K562 (cell line): ENCODE results near the gene RPL22. TPM values are rescaled to one million over a fixed set of nuclear protein-coding genes. Genes with fewer than 3 reads are reported as not detected.

Source experiments
- ATAC-seq: fragments of 200-7000 bp; cut with Tn5 transposase; 3 replicates; pipeline ENCODE4 v1.9.1; 2020; ENCODE audit warnings: moderate library complexity
- BruUV-seq: library from RNA; stranded (reverse); fragments of 400-500 nt; replicated peaks from 2 replicates; lab custom pipeline; 2021; lab: Mats Ljungman, UMichigan
- CTCF ChIA-PET: fragments of 300-600 bp; formaldehyde crosslinking; extraction: SDS; loops from one replicate; lab custom pipeline; 2021; ENCODE audit warnings: low intra/inter-chr PET ratio; lab: Yijun Ruan, JAX
- POLR2A ChIA-PET: fragments of 300-600, 350-650 bp; sonication (Branson Sonifier 250); formaldehyde crosslinking; extraction: SDS; loops from one replicate; lab custom pipeline; 2021; ENCODE audit warnings: antibody characterized with exemption, inconsistent platforms; lab: Yijun Ruan, JAX
- DNase-seq, 4 experiments: peaks; one replicate each; pipeline versions ENCODE4 v3.0.0 to v3.0.0-alpha.2; 2011 to 2018; ENCODE audit warnings: low spot score in 3 of 4, mixed read lengths in 3 of 4; ENCODE audit errors: extremely low read depth in 1 of 4
- FAIRE-seq: peaks from 2 replicates; lab custom pipeline; 2011; peaks lifted over from hg19 to GRCh38; lab: Jason Lieb, UNC
- H2AFZ ChIP-seq: 2 replicates; pipeline ENCODE4 v1.6.0; 2011; ENCODE audit warnings: low read depth, low read length, control low read depth, inconsistent platforms
- H3K27ac ChIP-seq: fragments of 200-600 bp; 3 replicates; pipeline ENCODE4 v1.8.0; 2011; ENCODE audit warnings: low read depth, mild to moderate bottlenecking, control low read depth, inconsistent platforms, low read length, moderate library complexity, mixed read lengths; ENCODE audit errors: extremely low read depth
- H3K27me3 ChIP-seq, 2 experiments: fragments of 300-600 bp in 1 of 2; 2 replicates in 1 of 2; 3 replicates in 1 of 2; pipeline versions ENCODE4 v1.6.0 to v1.8.0; 2011; ENCODE audit warnings: inconsistent platforms in 2 of 2, low read length in 2 of 2, mild to moderate bottlenecking in 1 of 2, mixed read lengths in 1 of 2, moderate library complexity in 1 of 2; ENCODE audit not compliant: control insufficient read depth in 2 of 2, insufficient read depth in 2 of 2
- H3K36me3 ChIP-seq: fragments of 300-600 bp; 3 replicates; pipeline ENCODE4 v1.8.0; 2011; ENCODE audit warnings: mild to moderate bottlenecking, low read length, inconsistent platforms; ENCODE audit not compliant: control insufficient read depth, insufficient read depth
- H3K4me1 ChIP-seq, 2 experiments: fragments of 200-600 bp in 1 of 2; replicated peaks in 1 of 2; 2 replicates in 1 of 2; 3 replicates in 1 of 2; pipeline versions ENCODE4 v1.5.1 to v1.8.0; 2011; ENCODE audit warnings: inconsistent platforms in 2 of 2, low read length in 2 of 2, mild to moderate bottlenecking in 1 of 2, mixed read lengths in 1 of 2, moderate library complexity in 1 of 2; ENCODE audit not compliant: control insufficient read depth in 2 of 2, insufficient read depth in 2 of 2
- H3K4me2 ChIP-seq: 2 replicates; pipeline ENCODE4 v1.6.1; 2011; ENCODE audit warnings: low read length, control low read depth, inconsistent platforms, mixed read lengths; ENCODE audit not compliant: insufficient read depth
- H3K4me3 ChIP-seq: fragments of 200-600 bp; sonication (generic), shearing (Covaris generic); 2 replicates; pipeline ENCODE4 v1.5.1; 2016; ENCODE audit warnings: control low read depth, inconsistent platforms
- H3K79me2 ChIP-seq: fragments of 200-600 bp; 3 replicates; pipeline ENCODE4 v1.8.0; 2011; ENCODE audit warnings: low read length, inconsistent platforms; ENCODE audit not compliant: control insufficient read depth, insufficient read depth
- H3K9ac ChIP-seq, 2 experiments: 2 replicates each; pipeline versions ENCODE4 v1.6.0 to v1.6.1; 2011; ENCODE audit warnings: low read depth in 2 of 2, low read length in 2 of 2, control low read depth in 1 of 2, inconsistent platforms in 1 of 2, mild to moderate bottlenecking in 1 of 2, mixed read lengths in 1 of 2; ENCODE audit not compliant: insufficient read depth in 1 of 2
- H3K9me1 ChIP-seq: one replicate; pipeline ENCODE4 v1.6.0; 2011; ENCODE audit warnings: inconsistent platforms, mild to moderate bottlenecking, low read length, moderate library complexity; ENCODE audit not compliant: control insufficient read depth, insufficient read depth
- H3K9me3 ChIP-seq: replicated peaks from 2 replicates; pipeline ENCODE4 v1.5.1; 2011; ENCODE audit warnings: low read depth, low read length, inconsistent platforms; ENCODE audit not compliant: control insufficient read depth, insufficient read depth
- H4K20me1 ChIP-seq: replicated peaks from 2 replicates; pipeline ENCODE4 v1.6.1; 2011; ENCODE audit warnings: low read length, inconsistent platforms, mixed read lengths; ENCODE audit not compliant: control insufficient read depth, insufficient read depth
- ATF2 ChIP-seq: sonication (generic); formaldehyde crosslinking; IDR thresholded peaks from 2 replicates; pipeline ENCODE4 v1.8.1; 2022; ENCODE audit warnings: missing genetic modification reagents
- HNRNPH1 ChIP-seq: fragments of 200-400 bp; formaldehyde crosslinking; optimal IDR thresholded peaks from 2 replicates; pipeline ENCODE3; 2017; ENCODE audit warnings: low read depth, mild to moderate bottlenecking, low read length, moderate library complexity
- MYNN ChIP-seq, 2 experiments: sonication (generic); formaldehyde crosslinking in 1 of 2; IDR thresholded peaks; 2 replicates each; pipeline versions ENCODE4 v1.5.0 to v1.6.1; 2016 to 2020; ENCODE audit warnings: antibody characterized with exemption in 1 of 2, missing genetic modification reagents in 1 of 2
- NFE2L1 ChIP-seq: fragments of 450-650 bp; IDR thresholded peaks from 2 replicates; pipeline ENCODE4 v1.6.1; 2016; ENCODE audit warnings: missing genetic modification characterization, low read depth, mild to moderate bottlenecking, missing compliant biosample characterization, moderate library complexity, borderline replicate concordance
- NONO ChIP-seq, 2 experiments: fragments of 200-400 bp in 1 of 2; fragments of 450-650 bp in 1 of 2; formaldehyde crosslinking in 1 of 2; IDR thresholded peaks; 2 replicates each; pipeline ENCODE4 v1.6.1; 2017; ENCODE audit warnings: low read depth in 2 of 2, mild to moderate bottlenecking in 2 of 2, moderate library complexity in 2 of 2, low read length in 1 of 2
- RUNX1 ChIP-seq: sonication (generic); IDR thresholded peaks from 2 replicates; pipeline ENCODE4 v1.6.1; 2016; ENCODE audit warnings: antibody characterized with exemption, low read depth
- ZNF277 ChIP-seq: fragments of 250-450 bp; sonication (Bioruptor Pico); IDR thresholded peaks from 2 replicates; pipeline ENCODE4 v1.8.0; 2022; ENCODE audit warnings: inconsistent platforms, mild to moderate bottlenecking, moderate library complexity, borderline replicate concordance
- ZNF280B ChIP-seq: fragments of 250-450 bp; sonication (Bioruptor Pico); IDR thresholded peaks from 2 replicates; pipeline ENCODE4 v1.5.1; 2021; ENCODE audit warnings: mild to moderate bottlenecking
- ZNF561 ChIP-seq: fragments of 450-650 bp; formaldehyde crosslinking; conservative IDR thresholded peaks from 2 replicates; pipeline ENCODE4 v1.4.0; 2020; ENCODE audit warnings: mild to moderate bottlenecking, moderate library complexity
- WGBS: fragments of 100-300 bp; shearing (Covaris generic); methylation state at CpG from one replicate; pipeline ENCODE4 v1.1.6; 2016; ENCODE audit warnings: low coverage, mixed read lengths; ENCODE audit not compliant: insufficient coverage; ENCODE audit errors: missing lambda C conversion rate; 5-methylcytosine and 5-hydroxymethylcytosine counted together
- in situ Hi-C: fragments of 300-500 bp; cut with MboI; formaldehyde crosslinking; loops from 4 replicates; pipeline ENCODE4 v1.15.0; 2018; ENCODE audit warnings: inconsistent platforms, mixed read lengths
- intact Hi-C: fragments of 100-400 bp; cut with micrococcal nuclease; formaldehyde crosslinking; loops from 2 replicates; pipeline ENCODE4 v1.14.2; 2022
- polyA plus RNA-seq, 8 experiments: library from polyadenylated mRNA; depleted of rRNA in 4 of 8; stranded (reverse) in 5 of 8; unstranded in 3 of 8; fragments of >200 nt; fragmentation: Nextera tagmentation in 2 of 8; fragmentation: Illumina TruSeq in 1 of 8; extraction: Ambion mirVana in 2 of 8; extraction: Trizol in 1 of 8; gene quantifications; 2 replicates each; pipeline versions ENCODE4 v1.2.1 to v1.2.3, GENCODE V29; 2011 to 2014; ENCODE audit warnings: inconsistent platforms in 1 of 8, missing spikeins in 1 of 8
- total RNA-seq, 7 experiments: library from RNA; depleted of rRNA in 6 of 7; stranded (reverse); fragments of >200 nt in 6 of 7; fragmentation: Illumina TruSeq in 2 of 7; extraction: Trizol in 2 of 7; gene quantifications; 2 replicates each; pipeline versions ENCODE4 v1.2.1 to v1.2.3, GENCODE V29; 2011 to 2021; ENCODE audit warnings: low replicate concordance in 1 of 7
- TF ChIP-seq, protein P1 (sequence below): sonication (generic); formaldehyde crosslinking; IDR thresholded peaks from 2 replicates; pipeline ENCODE4 v1.5.0; 2020; ENCODE audit warnings: missing genetic modification reagents
- TF ChIP-seq, protein P2 (sequence below): fragments of 450-650 bp; formaldehyde crosslinking; IDR thresholded peaks from 2 replicates; pipeline ENCODE4 v1.4.0; 2020; ENCODE audit warnings: mild to moderate bottlenecking, moderate library complexity
- TF ChIP-seq, protein P3 (sequence below): fragments of 250-450 bp; sonication (Bioruptor Pico); IDR thresholded peaks from 2 replicates; pipeline ENCODE4 v1.8.0; 2022; ENCODE audit warnings: moderate library complexity, mild to moderate bottlenecking, inconsistent platforms

RPL22 gene
- total and polyA plus RNA-seq, 9 of the 15 experiments (the other 6 are each of a cell fraction or from before 2014, with no cell fraction given) = 467 to 1,165 (median 607) TPM

GRCh38 chr1:6148497-6149241 is 50.7 kb downstream of the RPL22 start:
- DNase-seq = peak; percentile 86 to 100 (median 99)
- peak overlapping the region in 1 of 2 experiments; percentile 78; a peak in 2 of 4 replicates for H3K9ac ChIP-seq
- H3K9me3 ChIP-seq = no peaks in the 10 kb centered on the region
- peak overlapping the region; percentile 86 for H3K4me2 ChIP-seq
- no peak overlapping the region for H3K27ac ChIP-seq
- FAIRE-seq = peak; percentile 80
- no TSS peak for BruUV-seq
- in situ Hi-C loops = no loop called here
- peaks cover 42% of the 10 kb centered on the region for H4K20me1 ChIP-seq
- peaks cover 7 to 22% of the 10 kb centered on the region in 2 experiments; a peak in 3 of 5 replicates for H3K4me1 ChIP-seq
- H3K36me3 ChIP-seq = no peaks in the 10 kb centered on the region
- H3K4me3 ChIP-seq = peak overlapping the region; percentile 21
- no peaks in the 10 kb centered on the region for H3K79me2 ChIP-seq
- intact Hi-C loops = no loop called here
- peaks cover 36 to 82% of the 10 kb centered on the region in 2 experiments; a peak in 4 of 5 replicates for H3K27me3 ChIP-seq
- peak; percentile 99 for ATAC-seq
- peaks cover 5% of the 10 kb centered on the region for H3K9me1 ChIP-seq
- WGBS = 2% methylated on average over 25 of the region's 53 CpGs
- ChIA-PET CTCF (no interaction called here), POLR2A (interaction anchor here (0.5 to 1.5 kb wide), 4 partner anchors 14 to 91 kb away, joined by 3 to 4 read pairs (median 3); no protein-coding TSS in a partner anchor)
- peak overlapping the region; percentile 97 for H2AFZ ChIP-seq
- no peak for TF ChIP-seq ZNF561
- no peak for TF ChIP-seq ZNF280B
- no peak for TF ChIP-seq HNRNPH1
- TF ChIP-seq RUNX1 = no peak
- TF ChIP-seq, protein P1, sequence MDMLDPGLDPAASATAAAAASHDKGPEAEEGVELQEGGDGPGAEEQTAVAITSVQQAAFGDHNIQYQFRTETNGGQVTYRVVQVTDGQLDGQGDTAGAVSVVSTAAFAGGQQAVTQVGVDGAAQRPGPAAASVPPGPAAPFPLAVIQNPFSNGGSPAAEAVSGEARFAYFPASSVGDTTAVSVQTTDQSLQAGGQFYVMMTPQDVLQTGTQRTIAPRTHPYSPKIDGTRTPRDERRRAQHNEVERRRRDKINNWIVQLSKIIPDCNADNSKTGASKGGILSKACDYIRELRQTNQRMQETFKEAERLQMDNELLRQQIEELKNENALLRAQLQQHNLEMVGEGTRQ (CRISPR knock-in tag) = peak; percentile 54; the same call in 1 of the 2 replicates
- no peak for TF ChIP-seq NFE2L1
- no peak for TF ChIP-seq ZNF277 (CRISPR knock-in tag)
- TF ChIP-seq MYNN (IDR thresholded peaks at IDR 0.05) = no peak
- no peak for TF ChIP-seq MYNN (CRISPR knock-in tag; IDR thresholded peaks at IDR 0.05)
- TF ChIP-seq, protein P2, sequence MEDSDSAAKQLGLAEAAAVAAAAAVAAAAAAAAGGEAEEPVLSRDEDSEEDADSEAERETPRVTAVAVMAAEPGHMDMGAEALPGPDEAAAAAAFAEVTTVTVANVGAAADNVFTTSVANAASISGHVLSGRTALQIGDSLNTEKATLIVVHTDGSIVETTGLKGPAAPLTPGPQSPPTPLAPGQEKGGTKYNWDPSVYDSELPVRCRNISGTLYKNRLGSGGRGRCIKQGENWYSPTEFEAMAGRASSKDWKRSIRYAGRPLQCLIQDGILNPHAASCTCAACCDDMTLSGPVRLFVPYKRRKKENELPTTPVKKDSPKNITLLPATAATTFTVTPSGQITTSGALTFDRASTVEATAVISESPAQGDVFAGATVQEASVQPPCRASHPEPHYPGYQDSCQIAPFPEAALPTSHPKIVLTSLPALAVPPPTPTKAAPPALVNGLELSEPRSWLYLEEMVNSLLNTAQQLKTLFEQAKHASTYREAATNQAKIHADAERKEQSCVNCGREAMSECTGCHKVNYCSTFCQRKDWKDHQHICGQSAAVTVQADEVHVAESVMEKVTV (CRISPR knock-in tag) = no peak
- TF ChIP-seq NONO (IDR thresholded peaks at IDR 0.05; ENCODE audit: low read depth in 2 of 2, low read length in 1 of 2) = no peak
- TF ChIP-seq ATF2 (CRISPR knock-in tag) = no peak
- TF ChIP-seq, protein P3, sequence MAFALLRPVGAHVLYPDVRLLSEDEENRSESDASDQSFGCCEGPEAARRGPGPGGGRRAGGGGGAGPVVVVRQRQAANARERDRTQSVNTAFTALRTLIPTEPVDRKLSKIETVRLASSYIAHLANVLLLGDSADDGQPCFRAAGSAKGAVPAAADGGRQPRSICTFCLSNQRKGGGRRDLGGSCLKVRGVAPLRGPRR (CRISPR knock-in tag) = no peak
